Measurements from ENCODE around the gene TMTC3. TPM values are rescaled to one million over a fixed set of nuclear protein-coding genes. Genes with fewer than 3 reads are reported as not detected.

Gene TMTC3
- total and polyA plus RNA-seq, 2 donors (not counting 3 experiments of a cell fraction or from before 2014, with no cell fraction given), result 7.8 to 36.5 TPM

DNA sequence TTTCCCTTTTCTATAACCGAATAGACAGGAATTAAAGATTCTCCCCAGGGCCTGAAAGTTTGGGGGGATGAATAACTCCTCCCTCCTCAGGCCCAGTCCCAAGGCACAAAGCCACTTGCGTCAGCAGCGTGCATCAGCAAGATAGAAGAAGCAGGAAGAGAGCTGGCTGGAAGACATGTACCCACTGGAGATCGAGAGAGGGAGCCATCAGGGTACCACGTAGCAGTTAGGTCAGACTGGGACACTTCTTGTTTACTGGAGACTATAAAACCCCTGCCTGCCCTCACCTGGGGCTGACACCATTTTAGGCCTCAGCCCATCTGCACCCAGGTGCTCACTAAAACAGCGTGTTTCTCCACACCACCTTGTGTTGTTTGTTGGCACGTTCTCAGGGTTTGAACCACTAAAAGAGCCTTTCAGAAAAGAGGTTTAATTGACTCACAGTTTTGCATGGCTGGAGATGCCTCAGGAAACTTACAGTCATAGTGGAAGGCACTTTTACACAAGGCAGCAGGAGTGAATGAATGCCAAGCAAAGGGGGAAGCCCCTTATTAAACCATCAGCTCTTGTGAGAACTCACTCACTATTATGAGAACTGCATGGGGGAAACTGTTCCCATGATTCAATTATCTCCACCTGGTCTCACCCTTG is 93.2 kb downstream of the TMTC3 start:
- TF ChIP-seq, protein P1, sequence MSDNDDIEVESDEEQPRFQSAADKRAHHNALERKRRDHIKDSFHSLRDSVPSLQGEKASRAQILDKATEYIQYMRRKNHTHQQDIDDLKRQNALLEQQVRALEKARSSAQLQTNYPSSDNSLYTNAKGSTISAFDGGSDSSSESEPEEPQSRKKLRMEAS (IDR thresholded peaks at IDR 0.05; ENCODE audit: insufficient read depth, insufficient read length), result no peak
- TF ChIP-seq MYC (IDR thresholded peaks at IDR 0.05; ENCODE audit: low read depth, low read length), result no peak
- no peak for TF ChIP-seq JUN (IDR thresholded peaks at IDR 0.05; ENCODE audit: borderline replicate concordance, insufficient read depth, insufficient read length, low read depth)
- no peak for TF ChIP-seq EZH2 (IDR thresholded peaks at IDR 0.05; ENCODE audit: borderline replicate concordance, low read depth, low read length, severe bottlenecking)
- no peak for TF ChIP-seq GATA2 (IDR thresholded peaks at IDR 0.05; ENCODE audit: insufficient read depth, insufficient read length, low read depth, low read length)
- H3K27me3 ChIP-seq (ENCODE audit: control insufficient read depth in 2 of 2, insufficient read depth in 2 of 2, low read length in 2 of 2), result no peaks in the 10 kb centered on the region
- no peaks in the 10 kb centered on the region for H4K20me1 ChIP-seq (replicated peaks; ENCODE audit: control insufficient read depth, extremely low read depth, insufficient read depth, low read length)
- no peaks in the 10 kb centered on the region for H3K4me1 ChIP-seq (ENCODE audit: control insufficient read depth, extremely low read depth, insufficient read depth, low read length)
- H3K4me3 ChIP-seq (replicated peaks in 1 of 3; ENCODE audit: insufficient read depth in 1 of 3, low read depth in 1 of 3, low read length in 3 of 3), result no peak overlapping the region
- H3K4me2 ChIP-seq (ENCODE audit: insufficient read depth, low read length), result no peak overlapping the region
- H3K9ac ChIP-seq (replicated peaks; ENCODE audit: extremely low read depth, insufficient read depth, low read length), result no peak overlapping the region
- BruUV-seq (replicated peaks), result no TSS peak
- H3K9me1 ChIP-seq (replicated peaks; ENCODE audit: control insufficient read depth, extremely low read depth, insufficient read depth, low read length), result no peaks in the 10 kb centered on the region
- no peak overlapping the region for H3K27ac ChIP-seq (ENCODE audit: insufficient read depth, low read depth, low read length)
- no peak overlapping the region for H2AFZ ChIP-seq (ENCODE audit: low read depth, low read length)
- intact Hi-C loops (cut with micrococcal nuclease) (no loop called here), dilution Hi-C loops (cut with MboI; ENCODE audit: extremely low pct_ligation_motif_present, low sequenced_read_pairs) (no loop called here)
- POLR2A ChIA-PET, result no interaction called here
- H3K79me2 ChIP-seq (ENCODE audit: control insufficient read depth, insufficient read depth, low read length), result no peaks in the 10 kb centered on the region
- no peaks in the 10 kb centered on the region for H3K9me3 ChIP-seq (replicated peaks; ENCODE audit: control insufficient read depth, insufficient read depth, low read length)
- DNase-seq (ENCODE audit: low read depth, low spot score) (no peak), FAIRE-seq (no peak)
- H3K36me3 ChIP-seq (ENCODE audit: control insufficient read depth in 2 of 2, extremely low read depth in 1 of 2, insufficient read depth in 2 of 2, low read length in 2 of 2), result no peaks in the 10 kb centered on the region
- CTCF ChIA-PET, result no interaction called here

DNA sequence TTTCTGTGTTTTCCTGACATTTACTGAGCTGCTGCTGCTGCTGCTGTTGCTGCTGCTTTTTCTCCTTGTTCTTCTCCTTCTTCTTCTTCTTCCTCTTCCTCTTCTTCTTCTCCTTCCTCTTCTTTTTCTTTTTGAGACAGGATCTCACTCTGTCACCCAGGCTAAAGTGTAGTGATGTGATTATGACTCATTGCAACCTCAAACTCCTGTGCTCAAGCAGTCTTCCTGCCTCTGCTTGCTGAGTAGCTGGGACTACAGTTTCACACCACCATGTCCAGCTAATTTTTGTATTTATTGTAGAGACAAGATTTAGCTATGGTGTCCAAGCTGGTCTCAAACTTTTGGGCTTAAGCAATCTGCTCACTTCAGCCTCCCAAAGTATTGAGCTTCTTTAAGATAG is 95.8 kb downstream of the TMTC3 start:
- no peaks in the 10 kb centered on the region for H4K20me1 ChIP-seq (replicated peaks; ENCODE audit: control insufficient read depth, extremely low read depth, insufficient read depth, low read length)
- H3K9me1 ChIP-seq (replicated peaks; ENCODE audit: control insufficient read depth, extremely low read depth, insufficient read depth, low read length), result no peaks in the 10 kb centered on the region
- no peaks in the 10 kb centered on the region for H3K79me2 ChIP-seq (ENCODE audit: control insufficient read depth, insufficient read depth, low read length)
- H3K36me3 ChIP-seq (ENCODE audit: control insufficient read depth in 2 of 2, extremely low read depth in 1 of 2, insufficient read depth in 2 of 2, low read length in 2 of 2), result no peaks in the 10 kb centered on the region
- FAIRE-seq, result peak; percentile 24
- TF ChIP-seq, protein P2, sequence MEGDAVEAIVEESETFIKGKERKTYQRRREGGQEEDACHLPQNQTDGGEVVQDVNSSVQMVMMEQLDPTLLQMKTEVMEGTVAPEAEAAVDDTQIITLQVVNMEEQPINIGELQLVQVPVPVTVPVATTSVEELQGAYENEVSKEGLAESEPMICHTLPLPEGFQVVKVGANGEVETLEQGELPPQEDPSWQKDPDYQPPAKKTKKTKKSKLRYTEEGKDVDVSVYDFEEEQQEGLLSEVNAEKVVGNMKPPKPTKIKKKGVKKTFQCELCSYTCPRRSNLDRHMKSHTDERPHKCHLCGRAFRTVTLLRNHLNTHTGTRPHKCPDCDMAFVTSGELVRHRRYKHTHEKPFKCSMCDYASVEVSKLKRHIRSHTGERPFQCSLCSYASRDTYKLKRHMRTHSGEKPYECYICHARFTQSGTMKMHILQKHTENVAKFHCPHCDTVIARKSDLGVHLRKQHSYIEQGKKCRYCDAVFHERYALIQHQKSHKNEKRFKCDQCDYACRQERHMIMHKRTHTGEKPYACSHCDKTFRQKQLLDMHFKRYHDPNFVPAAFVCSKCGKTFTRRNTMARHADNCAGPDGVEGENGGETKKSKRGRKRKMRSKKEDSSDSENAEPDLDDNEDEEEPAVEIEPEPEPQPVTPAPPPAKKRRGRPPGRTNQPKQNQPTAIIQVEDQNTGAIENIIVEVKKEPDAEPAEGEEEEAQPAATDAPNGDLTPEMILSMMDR (IDR thresholded peaks at IDR 0.05; ENCODE audit: extremely low read depth in 1 of 2, insufficient read depth in 1 of 2, low read depth in 1 of 2, low read length in 2 of 2), result no peak
- TF ChIP-seq JUN (IDR thresholded peaks at IDR 0.05; ENCODE audit: borderline replicate concordance, insufficient read depth, insufficient read length, low read depth), result peak; percentile 37
- TF ChIP-seq GATA2 (IDR thresholded peaks at IDR 0.05; ENCODE audit: insufficient read depth, insufficient read length, low read depth, low read length), result no peak
- TF ChIP-seq POLR2A (IDR thresholded peaks at IDR 0.05; ENCODE audit: low read depth, low read length), result no peak
- TF ChIP-seq FOS (IDR thresholded peaks at IDR 0.05; ENCODE audit: borderline replicate concordance, insufficient read depth, low read length), result peak; percentile 87
- TF ChIP-seq, protein P1 (IDR thresholded peaks at IDR 0.05; ENCODE audit: insufficient read depth, insufficient read length), result no peak
- no peak for TF ChIP-seq MYC (IDR thresholded peaks at IDR 0.05; ENCODE audit: low read depth, low read length)
- no peak for TF ChIP-seq POLR2AphosphoS5 (IDR thresholded peaks at IDR 0.05; ENCODE audit: insufficient read depth, low read depth, low read length)
- no peak for TF ChIP-seq EZH2 (IDR thresholded peaks at IDR 0.05; ENCODE audit: borderline replicate concordance, low read depth, low read length, severe bottlenecking)
- CTCF ChIA-PET, result interaction anchor here (1.7 kb wide), 1 partner anchor 20 kb away, joined by 4 read pairs; no protein-coding TSS in a partner anchor
- no peak overlapping the region for H3K9ac ChIP-seq (replicated peaks; ENCODE audit: extremely low read depth, insufficient read depth, low read length)
- intact Hi-C loops (cut with micrococcal nuclease), result no loop called here
- DNase-seq (ENCODE audit: low read depth, low spot score), result peak; percentile 33
- no TSS peak for BruUV-seq (replicated peaks)
- no peaks in the 10 kb centered on the region for H3K27me3 ChIP-seq (ENCODE audit: control insufficient read depth in 2 of 2, insufficient read depth in 2 of 2, low read length in 2 of 2)
- no peak overlapping the region for H3K4me3 ChIP-seq (replicated peaks in 1 of 3; ENCODE audit: insufficient read depth in 1 of 3, low read depth in 1 of 3, low read length in 3 of 3)
- peak overlapping the region; percentile 44 for H2AFZ ChIP-seq (ENCODE audit: low read depth, low read length)
- H3K4me2 ChIP-seq (ENCODE audit: insufficient read depth, low read length), result no peak overlapping the region
- peaks cover 10% of the 10 kb centered on the region for H3K4me1 ChIP-seq (ENCODE audit: control insufficient read depth, extremely low read depth, insufficient read depth, low read length)
- H3K27ac ChIP-seq (ENCODE audit: insufficient read depth, low read depth, low read length), result no peak overlapping the region
- H3K9me3 ChIP-seq (replicated peaks; ENCODE audit: control insufficient read depth, insufficient read depth, low read length), result no peaks in the 10 kb centered on the region
- dilution Hi-C loops (cut with MboI; ENCODE audit: extremely low pct_ligation_motif_present, low sequenced_read_pairs), result no loop called here
- POLR2A ChIA-PET, result no interaction called here

Measured in endothelial cell of umbilical vein (primary cell).